ENCODE measurements around the gene STRIT1. TPM values are rescaled to one million over a fixed set of nuclear protein-coding genes. Genes with fewer than 3 reads are reported as not detected.
A peak's percentile ranks its signal among the peaks of the same experiment; 100 is the strongest.

STRIT1 gene
- total and polyA plus RNA-seq, 8 donors = 1.4 TPM; not detected in 7

DNA sequence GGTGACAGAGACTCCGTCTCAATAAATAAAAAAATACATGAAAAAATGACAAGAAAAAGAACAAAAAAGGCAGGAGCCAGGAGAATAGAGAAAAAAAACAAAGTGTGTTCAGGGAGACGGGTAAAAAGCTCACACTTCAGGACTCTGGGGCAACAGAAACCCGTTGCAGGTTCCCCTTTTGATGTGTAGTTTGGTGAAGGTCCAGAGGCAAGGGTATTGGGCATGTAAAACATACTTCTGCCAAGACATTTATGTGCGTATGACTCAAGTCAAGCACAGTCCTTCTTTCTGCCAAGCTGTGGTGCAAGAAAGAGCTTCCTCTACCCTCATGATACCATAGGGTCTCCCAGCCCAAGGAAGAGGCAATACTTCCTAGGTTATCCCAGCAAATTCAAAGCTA, 33.4 kb upstream of the STRIT1 start:
- no peaks in the 10 kb centered on the region for H3K36me3 ChIP-seq
- H3K27ac ChIP-seq = no peak overlapping the region
- 78 to 82% (median 82%) methylated on average over 4 of the region's 4 CpGs for WGBS, 5 donors
- H3K27me3 ChIP-seq = no peaks in the 10 kb centered on the region
- H3K9me3 ChIP-seq = no peaks in the 10 kb centered on the region
- H3K4me3 ChIP-seq = no peak overlapping the region
- no peaks in the 10 kb centered on the region for H3K4me1 ChIP-seq
- intact Hi-C loops (cut with DNase I; ENCODE audit: low total_unique reads) = loop anchor here (10.0 kb wide), 1 partner anchor 572 kb away; no protein-coding TSS in a partner anchor
- no peak for TF ChIP-seq POLR2A (IDR thresholded peaks at IDR 0.05)
- DNase-seq = no peak

DNA sequence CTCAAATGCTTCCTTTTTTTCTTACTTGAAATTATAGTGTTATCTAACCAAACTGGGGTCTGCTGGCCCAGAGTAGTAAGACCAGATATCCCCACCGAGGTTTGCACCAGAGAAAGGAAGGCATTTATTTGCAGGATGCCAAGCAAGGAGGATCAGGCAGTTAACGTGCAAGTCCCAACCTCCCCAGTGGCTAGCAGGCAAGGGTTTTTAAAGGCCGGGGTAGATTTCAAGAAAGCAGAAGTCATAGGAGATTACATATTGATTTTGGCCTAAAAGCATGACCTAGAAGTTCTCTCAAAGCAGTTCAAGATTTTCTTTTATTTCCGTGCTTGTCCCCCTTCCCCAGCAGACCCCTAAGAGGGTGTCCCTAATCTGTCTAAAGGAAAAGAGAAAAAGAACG, 32.8 kb upstream of the STRIT1 start:
- Histone ChIP-seq H3K36me3 (no peaks in the 10 kb centered on the region), H3K27me3 (no peaks in the 10 kb centered on the region), H3K4me1 (no peaks in the 10 kb centered on the region), H3K9me3 (no peaks in the 10 kb centered on the region), H3K27ac (no peak overlapping the region), H3K4me3 (no peak overlapping the region)
- TF ChIP-seq POLR2AphosphoS5 (IDR thresholded peaks at IDR 0.05) (no peak), POLR2A (IDR thresholded peaks at IDR 0.05) (no peak), EP300 (IDR thresholded peaks at IDR 0.05) (no peak)
- TF ChIP-seq, protein P1, sequence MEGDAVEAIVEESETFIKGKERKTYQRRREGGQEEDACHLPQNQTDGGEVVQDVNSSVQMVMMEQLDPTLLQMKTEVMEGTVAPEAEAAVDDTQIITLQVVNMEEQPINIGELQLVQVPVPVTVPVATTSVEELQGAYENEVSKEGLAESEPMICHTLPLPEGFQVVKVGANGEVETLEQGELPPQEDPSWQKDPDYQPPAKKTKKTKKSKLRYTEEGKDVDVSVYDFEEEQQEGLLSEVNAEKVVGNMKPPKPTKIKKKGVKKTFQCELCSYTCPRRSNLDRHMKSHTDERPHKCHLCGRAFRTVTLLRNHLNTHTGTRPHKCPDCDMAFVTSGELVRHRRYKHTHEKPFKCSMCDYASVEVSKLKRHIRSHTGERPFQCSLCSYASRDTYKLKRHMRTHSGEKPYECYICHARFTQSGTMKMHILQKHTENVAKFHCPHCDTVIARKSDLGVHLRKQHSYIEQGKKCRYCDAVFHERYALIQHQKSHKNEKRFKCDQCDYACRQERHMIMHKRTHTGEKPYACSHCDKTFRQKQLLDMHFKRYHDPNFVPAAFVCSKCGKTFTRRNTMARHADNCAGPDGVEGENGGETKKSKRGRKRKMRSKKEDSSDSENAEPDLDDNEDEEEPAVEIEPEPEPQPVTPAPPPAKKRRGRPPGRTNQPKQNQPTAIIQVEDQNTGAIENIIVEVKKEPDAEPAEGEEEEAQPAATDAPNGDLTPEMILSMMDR (IDR thresholded peaks at IDR 0.05) = no peak
- no peak for DNase-seq
- 73 to 82% (median 80%) methylated on average over 5 of the region's 5 CpGs for WGBS, 5 donors
- intact Hi-C loops (cut with DNase I; ENCODE audit: low total_unique reads) = loop anchor here (10.0 kb wide), 1 partner anchor 571 kb away; no protein-coding TSS in a partner anchor

DNA sequence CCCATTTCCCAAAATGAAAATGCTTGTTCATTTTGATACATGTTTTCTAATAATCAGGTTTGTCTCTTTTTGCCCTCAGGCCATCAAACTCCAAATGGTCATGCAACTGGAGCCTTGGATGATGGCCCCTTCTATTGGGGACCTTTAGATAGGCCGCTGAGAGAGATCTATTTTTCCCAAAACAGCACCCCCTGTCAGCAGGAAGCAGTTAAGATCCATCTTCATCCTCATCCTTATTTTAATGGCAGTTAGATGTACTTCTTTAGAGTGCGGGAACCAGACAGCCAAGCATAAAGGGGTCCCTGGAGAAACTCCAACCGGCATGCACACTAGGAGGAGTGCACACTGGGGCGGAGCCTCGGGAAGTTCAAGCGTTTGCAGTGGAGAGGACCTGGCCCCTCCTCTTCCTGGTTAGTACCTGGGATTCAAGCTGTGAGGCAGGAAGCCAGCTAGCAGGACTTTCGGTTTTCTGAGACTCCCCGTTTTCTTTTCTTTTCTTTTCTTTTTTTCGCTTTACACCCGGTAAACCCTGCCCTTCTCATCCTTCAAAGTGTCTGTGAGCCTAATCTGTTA, 31.9 kb upstream of the STRIT1 start:
- Histone ChIP-seq H3K36me3 (no peaks in the 10 kb centered on the region), H3K9me3 (no peaks in the 10 kb centered on the region), H3K27me3 (no peaks in the 10 kb centered on the region), H3K27ac (no peak overlapping the region), H3K4me3 (peak overlapping the region in 1 of 4 donors; percentile 6), H3K4me1 (no peaks in the 10 kb centered on the region)
- 62 to 79% (median 72%) methylated on average over 10 of the region's 10 CpGs for WGBS, 5 donors
- TF ChIP-seq EP300 (IDR thresholded peaks at IDR 0.05) = no peak
- no peak for TF ChIP-seq POLR2AphosphoS5 (IDR thresholded peaks at IDR 0.05)
- no peak for TF ChIP-seq POLR2A (IDR thresholded peaks at IDR 0.05)
- TF ChIP-seq, protein P1 (IDR thresholded peaks at IDR 0.05) = no peak
- intact Hi-C loops (cut with DNase I; ENCODE audit: low total_unique reads) = loop anchor here (10.0 kb wide), 1 partner anchor 571 kb away; no protein-coding TSS in a partner anchor
- DNase-seq = no peak

DNA sequence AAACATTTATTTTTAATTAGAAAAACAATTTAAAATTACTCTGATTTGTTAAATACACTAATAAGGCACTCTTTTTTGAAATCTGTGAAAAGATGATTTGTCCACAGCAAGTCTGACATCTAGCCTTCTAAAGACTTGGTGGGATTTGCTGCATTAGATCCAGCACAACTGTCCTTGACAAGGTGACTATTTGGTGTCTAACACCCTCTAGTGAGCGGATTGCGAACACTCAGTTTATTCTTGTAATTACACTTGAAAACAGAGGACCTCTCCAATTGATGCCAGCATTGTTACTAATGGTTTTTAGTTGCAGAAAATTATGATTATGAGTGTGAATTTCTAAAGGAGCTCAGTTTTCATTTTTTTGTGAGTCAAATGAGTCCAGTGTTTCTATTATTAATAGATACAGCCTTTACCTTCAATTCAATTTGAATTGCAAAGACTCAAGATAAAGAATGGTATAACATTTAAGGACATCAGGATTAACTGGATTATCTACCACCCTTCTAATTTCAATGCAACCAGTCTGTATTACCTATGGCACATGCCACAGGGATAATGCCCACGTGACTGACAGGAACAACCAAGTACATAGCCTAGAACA, 29.7 kb upstream of the STRIT1 start:
- Histone ChIP-seq H3K27me3 (no peaks in the 10 kb centered on the region), H3K27ac (no peak overlapping the region), H3K4me3 (no peak overlapping the region), H3K9me3 (no peaks in the 10 kb centered on the region), H3K4me1 (no peaks in the 10 kb centered on the region), H3K36me3 (no peaks in the 10 kb centered on the region)
- TF ChIP-seq, protein P1 (IDR thresholded peaks at IDR 0.05) = peak in 5 of 7 experiments; percentile 30 to 51 (median 45)
- no peak for TF ChIP-seq EP300 (IDR thresholded peaks at IDR 0.05)
- no peak for TF ChIP-seq POLR2A (IDR thresholded peaks at IDR 0.05)
- no peak for TF ChIP-seq POLR2AphosphoS5 (IDR thresholded peaks at IDR 0.05)
- WGBS, 5 donors = 13 to 20% (median 16%) methylated on average over 3 of the region's 3 CpGs
- intact Hi-C loops (cut with DNase I; ENCODE audit: low total_unique reads) = loop anchor here (10.0 kb wide), 1 partner anchor 568 kb away; no protein-coding TSS in a partner anchor
- peak in 1 of 2 donors; percentile 88 for DNase-seq

DNA sequence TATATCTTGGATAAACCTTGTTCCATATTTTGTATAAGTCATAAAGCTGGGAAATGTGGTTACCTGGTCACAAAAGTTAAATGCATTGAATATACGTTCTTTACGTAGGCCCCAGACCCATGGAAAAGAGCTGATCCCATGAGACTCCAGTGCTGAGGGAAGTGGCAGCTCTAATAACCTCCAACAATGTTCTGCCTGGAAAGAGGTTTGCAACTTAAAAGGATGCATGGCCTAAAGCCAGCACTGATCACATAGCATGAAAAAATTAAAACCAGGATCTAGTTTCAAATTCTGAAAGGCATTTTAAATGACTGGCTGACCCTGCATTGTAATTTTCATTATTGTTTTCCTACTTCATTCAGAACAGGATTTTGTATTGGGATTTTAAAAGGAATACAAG, 27.9 kb upstream of the STRIT1 start:
- Histone ChIP-seq H3K27ac (no peak overlapping the region), H3K4me3 (no peak overlapping the region), H3K36me3 (no peaks in the 10 kb centered on the region), H3K4me1 (no peaks in the 10 kb centered on the region), H3K9me3 (no peaks in the 10 kb centered on the region), H3K27me3 (no peaks in the 10 kb centered on the region)
- DNase-seq = no peak
- 34 to 80% (median 63%) methylated on average over 2 of the region's 2 CpGs for WGBS, 5 donors
- TF ChIP-seq POLR2AphosphoS5 (IDR thresholded peaks at IDR 0.05) = no peak
- TF ChIP-seq, protein P1 (IDR thresholded peaks at IDR 0.05) = no peak
- TF ChIP-seq EP300 (IDR thresholded peaks at IDR 0.05) = no peak
- no peak for TF ChIP-seq POLR2A (IDR thresholded peaks at IDR 0.05)
- intact Hi-C loops (cut with DNase I; ENCODE audit: low total_unique reads) = loop anchor here (10.0 kb wide), 1 partner anchor 567 kb away; no protein-coding TSS in a partner anchor

Data from stomach (tissue), 9 donors.